Endometrial microvascular endothelial cells (primary cell): ENCODE measurements around the gene BTNL2. TPM values are rescaled to one million over a fixed set of nuclear protein-coding genes. Genes with fewer than 3 reads are reported as not detected.
"Not testable (repeated sequence)": the region's sequence is repeated elsewhere in the genome, so short reads cannot be mapped to it uniquely, and the experiment has no call there.

Source experiments
- in situ Hi-C: cut with HindIII; loops from 2 replicates; pipeline ENCODE4 v1.10.0; 2017; ENCODE audit warnings: low sequenced_read_pairs, low pct_unique_long_range_greater_than_20kb; ENCODE audit errors: inconsistent ontology term
- total RNA-seq: library from RNA; depleted of rRNA; stranded (reverse); fragments of >200 nt; gene quantifications from one replicate; pipeline ENCODE4 v1.2.3, GENCODE V29; 2015; ENCODE audit errors: inconsistent ontology term

The BTNL2 gene
- total RNA-seq: not detected

GRCh38 chr6:32406857-32407256, at the start of gene BTNL2:
Gene BTNL2, minus strand, starts transcription at chr6:32407181. Its CDS starts 58 bp downstream, at chr6:32407123.
- in situ Hi-C loops: no loop called here

GRCh38 chr6:32449088-32449736, 42.2 kb upstream of the BTNL2 start:
- in situ Hi-C loops: no loop called here

GRCh38 chr6:32447932-32448331, 41.0 kb upstream of the BTNL2 start:
- in situ Hi-C loops: no loop called here

- in situ Hi-C loops: no loop called here
These were observed 38.4 kb upstream of the BTNL2 start for GRCh38 chr6:32445321-32445854.

GRCh38 chr6:32444433-32444832, 37.5 kb upstream of the BTNL2 start:
- in situ Hi-C loops: no loop called here

- in situ Hi-C loops: no loop called here
These were observed 36.1 kb upstream of the BTNL2 start for GRCh38 chr6:32442977-32443552.

- in situ Hi-C loops: no loop called here
These were observed 35.3 kb upstream of the BTNL2 start for GRCh38 chr6:32442243-32442667.

- in situ Hi-C loops: no loop called here
These were observed 32.7 kb upstream of the BTNL2 start, which contains the start of gene HLA-DRA for GRCh38 chr6:32439602-32440214. Gene HLA-DRA, plus strand, starts transcription at chr6:32439887. Its CDS starts 64 bp downstream, at chr6:32439951.

GRCh38 chr6:32439139-32439538, 32.2 kb upstream of the BTNL2 start:
- in situ Hi-C loops: no loop called here

GRCh38 chr6:32436995-32437836, 30.2 kb upstream of the BTNL2 start:
- in situ Hi-C loops: no loop called here

- in situ Hi-C loops: no loop called here
These were observed 29.2 kb upstream of the BTNL2 start for GRCh38 chr6:32436186-32436585.

- in situ Hi-C loops: not testable (repeated sequence)
These were observed 27.0 kb upstream of the BTNL2 start for GRCh38 chr6:32433950-32434349.

- in situ Hi-C loops: no loop called here
These were observed 25.1 kb upstream of the BTNL2 start for GRCh38 chr6:32432050-32432450.

GRCh38 chr6:32431142-32431541, 24.2 kb upstream of the BTNL2 start:
- in situ Hi-C loops: no loop called here

GRCh38 chr6:32430179-32430578, 23.2 kb upstream of the BTNL2 start:
- in situ Hi-C loops: no loop called here

- in situ Hi-C loops: no loop called here
These were observed 21.0 kb upstream of the BTNL2 start for GRCh38 chr6:32427934-32428474.

GRCh38 chr6:32427218-32427617, 20.2 kb upstream of the BTNL2 start:
- in situ Hi-C loops: no loop called here

- in situ Hi-C loops: no loop called here
These were observed 19.4 kb upstream of the BTNL2 start for GRCh38 chr6:32426338-32426737.
